IPS-18c (cell line): Measurements from ENCODE around the gene KRT80.

ENCODE experiments used
- H3K4me3 ChIP-seq: 2 replicates; pipeline ENCODE4 v1.7.0; 2013; ENCODE audit warnings: low read depth, mild to moderate bottlenecking, low read length, moderate library complexity; ENCODE audit not compliant: insufficient read depth
- H3K9me3 ChIP-seq: one replicate; pipeline ENCODE4 v1.6.1; 2013; ENCODE audit warnings: mild to moderate bottlenecking, low read length, moderate library complexity; ENCODE audit not compliant: control insufficient read depth, insufficient read depth

The KRT80 gene

GRCh38 chr12:52142431-52142830, 49.4 kb downstream of the KRT80 start:
- H3K9me3 ChIP-seq, result peaks cover 2% of the 10 kb centered on the region
- H3K4me3 ChIP-seq, result no peak overlapping the region

GRCh38 chr12:52141875-52142274, 49.9 kb downstream of the KRT80 start:
- H3K4me3 ChIP-seq, result no peak overlapping the region
- H3K9me3 ChIP-seq, result peaks cover 2% of the 10 kb centered on the region

- H3K9me3 ChIP-seq, result peaks cover 2% of the 10 kb centered on the region
- H3K4me3 ChIP-seq, result no peak overlapping the region
These were observed 50.5 kb downstream of the KRT80 start for GRCh38 chr12:52141306-52141705.

- Histone ChIP-seq H3K9me3 (peaks cover 2% of the 10 kb centered on the region), H3K4me3 (no peak overlapping the region)
These were observed 52.2 kb downstream of the KRT80 start for GRCh38 chr12:52139579-52140062.

GRCh38 chr12:52139147-52139546, 52.7 kb downstream of the KRT80 start:
- Histone ChIP-seq H3K9me3 (peaks cover 2% of the 10 kb centered on the region), H3K4me3 (no peak overlapping the region)

- Histone ChIP-seq H3K4me3 (no peak overlapping the region), H3K9me3 (peaks cover 2% of the 10 kb centered on the region)
These were observed 54.1 kb downstream of the KRT80 start for GRCh38 chr12:52137746-52138145.

- Histone ChIP-seq H3K9me3 (no peaks in the 10 kb centered on the region), H3K4me3 (no peak overlapping the region)
These were observed 59.1 kb downstream of the KRT80 start for GRCh38 chr12:52132754-52133161.

GRCh38 chr12:52130711-52131110, 61.1 kb downstream of the KRT80 start:
- Histone ChIP-seq H3K9me3 (no peaks in the 10 kb centered on the region), H3K4me3 (no peak overlapping the region)

GRCh38 chr12:52127683-52128450, 63.9 kb downstream of the KRT80 start:
- Histone ChIP-seq H3K4me3 (no peak overlapping the region), H3K9me3 (no peaks in the 10 kb centered on the region)

- Histone ChIP-seq H3K4me3 (no peak overlapping the region), H3K9me3 (no peaks in the 10 kb centered on the region)
These were observed 64.9 kb downstream of the KRT80 start for GRCh38 chr12:52126605-52127578.

GRCh38 chr12:52126050-52126604, 65.7 kb downstream of the KRT80 start:
- no peaks in the 10 kb centered on the region for H3K9me3 ChIP-seq
- peak overlapping the region; percentile 29; the same call in 1 of the 2 replicates for H3K4me3 ChIP-seq

GRCh38 chr12:52125476-52125900, 66.3 kb downstream of the KRT80 start:
- H3K4me3 ChIP-seq, result peak overlapping the region; percentile 29; the same call in 1 of the 2 replicates
- H3K9me3 ChIP-seq, result no peaks in the 10 kb centered on the region

- H3K9me3 ChIP-seq, result no peaks in the 10 kb centered on the region
- no peak overlapping the region for H3K4me3 ChIP-seq
These were observed 68.2 kb downstream of the KRT80 start for GRCh38 chr12:52123487-52124186.

- H3K4me3 ChIP-seq, result no peak overlapping the region
- no peaks in the 10 kb centered on the region for H3K9me3 ChIP-seq
These were observed 68.9 kb downstream of the KRT80 start for GRCh38 chr12:52122904-52123303.

GRCh38 chr12:52122540-52122871, 69.3 kb downstream of the KRT80 start:
- Histone ChIP-seq H3K4me3 (no peak overlapping the region), H3K9me3 (no peaks in the 10 kb centered on the region)

- no peaks in the 10 kb centered on the region for H3K9me3 ChIP-seq
- no peak overlapping the region for H3K4me3 ChIP-seq
These were observed 69.8 kb downstream of the KRT80 start for GRCh38 chr12:52121824-52122539.
